Measurements from ENCODE around the gene COG5. TPM values are rescaled to one million over a fixed set of nuclear protein-coding genes. Genes with fewer than 3 reads are reported as not detected.

COG5 gene
- total RNA-seq, 1 experiment from 2014 or later: 20.2 TPM

GRCh38 chr7:107370816-107371215 lies 192.9 kb downstream of the COG5 start:
- H2BK120ac ChIP-seq (ENCODE audit: low read depth, low read length, poor library complexity, severe bottlenecking): no peak overlapping the region
- no peak overlapping the region for H3K18ac ChIP-seq (ENCODE audit: insufficient read length, low read depth, low read length)
- no peak overlapping the region for H3K4ac ChIP-seq (ENCODE audit: low read depth, low read length)
- no peak overlapping the region for H4K8ac ChIP-seq (replicated peaks; ENCODE audit: insufficient read length, low read depth, low read length)
- H3K14ac ChIP-seq (ENCODE audit: insufficient read depth, low read length): no peak overlapping the region
- H3K27ac Mint-ChIP-seq: no peak overlapping the region
- H2BK12ac ChIP-seq (ENCODE audit: insufficient read length, low read depth, low read length): no peak overlapping the region
- H4K91ac ChIP-seq (ENCODE audit: insufficient read length, low read depth, low read length): no peak overlapping the region
- no peak for DNase-seq
- no peaks in the 10 kb centered on the region for H4K20me1 ChIP-seq (ENCODE audit: control insufficient read depth, insufficient read depth, insufficient read length)
- no peak overlapping the region for H4K5ac ChIP-seq (ENCODE audit: insufficient read length, low read depth, low read length)
- H3K4me3 Mint-ChIP-seq: no peak overlapping the region
- no peaks in the 10 kb centered on the region for H3K23me2 ChIP-seq (ENCODE audit: insufficient read length, low read depth, low read length, poor library complexity, severe bottlenecking)
- H3K56ac ChIP-seq (ENCODE audit: insufficient read length, low read depth, low read length): no peak overlapping the region
- no peaks in the 10 kb centered on the region for H3K27me3 ChIP-seq (ENCODE audit: insufficient read depth, low read length)
- H2AFZ ChIP-seq (ENCODE audit: low read length): no peak overlapping the region
- H3K4me1 ChIP-seq (ENCODE audit: insufficient read depth, low read length): no peaks in the 10 kb centered on the region
- no peak overlapping the region for H3K9ac ChIP-seq (ENCODE audit: extremely low read depth, insufficient read length, low read length)
- H3K79me1 ChIP-seq (ENCODE audit: insufficient read depth, low read depth, low read length, poor library complexity, severe bottlenecking): no peaks in the 10 kb centered on the region
- H3K36me3 Mint-ChIP-seq (ENCODE audit: insufficient read depth in 1 of 3, low read depth in 3 of 3): no peaks in the 10 kb centered on the region
- no peaks in the 10 kb centered on the region for H3K27me3 Mint-ChIP-seq (ENCODE audit: low read depth)
- no peak overlapping the region for H3K23ac ChIP-seq (ENCODE audit: insufficient read length, low read depth, low read length)
- H2BK5ac ChIP-seq (ENCODE audit: insufficient read length, low read length): no peak overlapping the region
- H2BK15ac ChIP-seq (ENCODE audit: low read depth, low read length): no peak overlapping the region
- TF ChIP-seq, protein P1, sequence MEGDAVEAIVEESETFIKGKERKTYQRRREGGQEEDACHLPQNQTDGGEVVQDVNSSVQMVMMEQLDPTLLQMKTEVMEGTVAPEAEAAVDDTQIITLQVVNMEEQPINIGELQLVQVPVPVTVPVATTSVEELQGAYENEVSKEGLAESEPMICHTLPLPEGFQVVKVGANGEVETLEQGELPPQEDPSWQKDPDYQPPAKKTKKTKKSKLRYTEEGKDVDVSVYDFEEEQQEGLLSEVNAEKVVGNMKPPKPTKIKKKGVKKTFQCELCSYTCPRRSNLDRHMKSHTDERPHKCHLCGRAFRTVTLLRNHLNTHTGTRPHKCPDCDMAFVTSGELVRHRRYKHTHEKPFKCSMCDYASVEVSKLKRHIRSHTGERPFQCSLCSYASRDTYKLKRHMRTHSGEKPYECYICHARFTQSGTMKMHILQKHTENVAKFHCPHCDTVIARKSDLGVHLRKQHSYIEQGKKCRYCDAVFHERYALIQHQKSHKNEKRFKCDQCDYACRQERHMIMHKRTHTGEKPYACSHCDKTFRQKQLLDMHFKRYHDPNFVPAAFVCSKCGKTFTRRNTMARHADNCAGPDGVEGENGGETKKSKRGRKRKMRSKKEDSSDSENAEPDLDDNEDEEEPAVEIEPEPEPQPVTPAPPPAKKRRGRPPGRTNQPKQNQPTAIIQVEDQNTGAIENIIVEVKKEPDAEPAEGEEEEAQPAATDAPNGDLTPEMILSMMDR (conservative IDR thresholded peaks at IDR 0.05): no peak
- H2BK20ac ChIP-seq (ENCODE audit: low read depth, low read length, poor library complexity, severe bottlenecking): no peak overlapping the region
- no peak overlapping the region for H3K27ac ChIP-seq (ENCODE audit: insufficient read length, low read depth, low read length)
- H3T11ph ChIP-seq (ENCODE audit: low read length): no peak overlapping the region
- no CpG with 5 or more reads among the region's 1 CpG for WGBS (ENCODE audit: extremely low coverage, insufficient read length, low lambda C conversion rate)
- H3K4me1 Mint-ChIP-seq: peaks cover 9 to 11% of the 10 kb centered on the region in 2 experiments
- H2AK5ac ChIP-seq (ENCODE audit: insufficient read length, low read length): no peak overlapping the region
- no peak overlapping the region for H3K4me2 ChIP-seq (ENCODE audit: insufficient read depth, insufficient read length, low read length)
- H3K9me3 ChIP-seq (ENCODE audit: control insufficient read depth, low read depth, low read length): no peaks in the 10 kb centered on the region
- H3K9me3 Mint-ChIP-seq: no peaks in the 10 kb centered on the region
- H3K79me2 ChIP-seq (ENCODE audit: insufficient read depth, low read length): no peaks in the 10 kb centered on the region

Data from H9 (cell line).